ENCODE data around the gene PIP5K1B.

DNA sequence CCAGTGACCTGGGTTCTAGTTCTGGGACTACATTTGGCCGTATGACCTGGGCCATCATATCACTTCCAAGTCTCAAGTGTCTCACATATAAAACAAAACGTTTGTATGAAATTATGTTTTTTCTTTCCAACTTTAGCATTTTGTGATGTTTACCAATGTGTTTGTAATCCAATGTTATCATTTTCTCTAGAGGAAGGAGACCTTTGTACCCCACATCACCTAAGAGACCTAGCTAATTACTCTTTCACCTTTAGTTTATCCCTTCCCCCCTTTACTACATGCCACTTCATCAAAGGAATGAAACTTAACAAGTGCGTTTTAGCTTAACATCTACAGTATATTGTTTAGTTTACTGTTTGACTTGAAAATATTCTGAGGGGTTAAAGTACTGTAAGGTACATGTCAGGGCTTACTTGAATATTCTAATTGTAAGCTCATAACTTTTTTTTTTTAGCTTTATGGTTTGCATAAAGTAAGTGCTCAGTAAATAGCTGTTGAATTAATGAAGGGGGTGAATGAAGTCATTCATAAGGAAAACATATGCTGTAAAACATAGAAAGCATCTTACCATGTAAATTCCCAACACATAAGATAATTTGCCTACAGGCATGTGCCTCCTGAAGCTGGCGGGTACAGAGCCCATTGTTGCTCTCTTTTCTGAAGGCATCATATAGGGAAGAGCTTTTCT is 2.9 kb downstream of the PIP5K1B start:
- TF ChIP-seq, protein P1, sequence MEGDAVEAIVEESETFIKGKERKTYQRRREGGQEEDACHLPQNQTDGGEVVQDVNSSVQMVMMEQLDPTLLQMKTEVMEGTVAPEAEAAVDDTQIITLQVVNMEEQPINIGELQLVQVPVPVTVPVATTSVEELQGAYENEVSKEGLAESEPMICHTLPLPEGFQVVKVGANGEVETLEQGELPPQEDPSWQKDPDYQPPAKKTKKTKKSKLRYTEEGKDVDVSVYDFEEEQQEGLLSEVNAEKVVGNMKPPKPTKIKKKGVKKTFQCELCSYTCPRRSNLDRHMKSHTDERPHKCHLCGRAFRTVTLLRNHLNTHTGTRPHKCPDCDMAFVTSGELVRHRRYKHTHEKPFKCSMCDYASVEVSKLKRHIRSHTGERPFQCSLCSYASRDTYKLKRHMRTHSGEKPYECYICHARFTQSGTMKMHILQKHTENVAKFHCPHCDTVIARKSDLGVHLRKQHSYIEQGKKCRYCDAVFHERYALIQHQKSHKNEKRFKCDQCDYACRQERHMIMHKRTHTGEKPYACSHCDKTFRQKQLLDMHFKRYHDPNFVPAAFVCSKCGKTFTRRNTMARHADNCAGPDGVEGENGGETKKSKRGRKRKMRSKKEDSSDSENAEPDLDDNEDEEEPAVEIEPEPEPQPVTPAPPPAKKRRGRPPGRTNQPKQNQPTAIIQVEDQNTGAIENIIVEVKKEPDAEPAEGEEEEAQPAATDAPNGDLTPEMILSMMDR (IDR thresholded peaks at IDR 0.05; ENCODE audit: low read length) = no peak
- no peak for TF ChIP-seq EZH2phosphoT487 (IDR thresholded peaks at IDR 0.05; ENCODE audit: low read length)

Measured in MM.1S (cell line).